Kidney (tissue), 14 donors: ENCODE measurements around the gene ABTB1. TPM values are rescaled to one million over a fixed set of nuclear protein-coding genes. Genes with fewer than 3 reads are reported as not detected.
"Not testable (repeated sequence)": the region's sequence is repeated elsewhere in the genome, so short reads cannot be mapped to it uniquely, and the experiment has no call there.

Experiments used
- DNase-seq, 5 donors: peaks; one replicate each; pipeline ENCODE4 v3.0.0-alpha.2; 2013 to 2020
- FAIRE-seq: peaks from 2 replicates; lab custom pipeline; 2012; peaks lifted over from hg19 to GRCh38; lab: Jason Lieb, UNC
- H3K27ac ChIP-seq, 2 donors: one replicate each; pipeline ENCODE4 v1.7.0; 2013; ENCODE audit warnings: low read depth in 2 of 2, low read length in 2 of 2, inconsistent platforms in 1 of 2
- H3K27me3 ChIP-seq: one replicate; pipeline ENCODE4 v1.7.1; 2013; ENCODE audit warnings: low read length, inconsistent platforms; ENCODE audit not compliant: control insufficient read depth, insufficient read depth
- H3K36me3 ChIP-seq, 3 donors: one replicate each; pipeline versions ENCODE4 v1.7.0 to v1.7.1; 2013; ENCODE audit warnings: low read length in 3 of 3, control low read depth in 1 of 3, inconsistent platforms in 1 of 3; ENCODE audit not compliant: insufficient read depth in 3 of 3, control insufficient read depth in 2 of 3
- H3K4me1 ChIP-seq, 3 donors: one replicate each; pipeline versions ENCODE4 v1.7.0 to v1.7.1; 2013; ENCODE audit warnings: low read length in 3 of 3, inconsistent platforms in 1 of 3, low read depth in 1 of 3; ENCODE audit not compliant: control insufficient read depth in 2 of 3, insufficient read depth in 2 of 3
- H3K4me3 ChIP-seq, 3 donors: one replicate each; pipeline versions ENCODE4 v1.7.0 to v1.8.1; 2013; ENCODE audit warnings: low read length in 3 of 3, control low read depth in 1 of 3, inconsistent platforms in 1 of 3
- H3K9ac ChIP-seq, 3 donors: one replicate each; pipeline versions ENCODE4 v1.7.0 to v1.7.1; 2013; ENCODE audit warnings: low read length in 3 of 3, control low read depth in 1 of 3, inconsistent platforms in 1 of 3
- H3K9me3 ChIP-seq, 3 donors: one replicate each; pipeline versions ENCODE4 v1.7.0 to v1.7.1; 2013; ENCODE audit warnings: low read length in 3 of 3, control low read depth in 1 of 3, inconsistent platforms in 1 of 3; ENCODE audit not compliant: control insufficient read depth in 2 of 3, insufficient read depth in 1 of 3
- intact Hi-C: fragments of 100-400 bp; cut with DNase I; formaldehyde crosslinking; loops from one replicate; pipeline ENCODE4 v1.11.1; 2022
- polyA plus RNA-seq: library from polyadenylated mRNA; stranded (reverse); fragments of 350-450 nt; fragmentation: Illumina TruSeq; extraction: RNeasy Lipid Tissue Mini Kit (QIAGEN cat#74804); gene quantifications from one replicate; pipeline ENCODE4 v1.2.3, GENCODE V29; 2014; ENCODE audit warnings: low read depth, low replicate concordance; ENCODE audit not compliant: insufficient read depth
- total RNA-seq: library from RNA; stranded (reverse); fragmentation: NEBNext Ultra II Directional; extraction: Animal tissue kit (Norgen Biotek cat#: 25700); gene quantifications from one replicate; pipeline ENCODE4 v1.2.1, GENCODE V29; 2021
- TF ChIP-seq, protein P1 (sequence below): IDR thresholded peaks from 3 replicates; pipeline ENCODE4 v1.5.1; 2012; ENCODE audit warnings: mild to moderate bottlenecking, moderate library complexity, borderline replicate concordance; ENCODE audit not compliant: insufficient read depth; ENCODE audit errors: extremely low read depth
- donor health status: control.
- donor health status: control.
- donor health status: control.
- donor health status: control.
- donor health status: control.
- donor health status: DM: yes; HTN: yes; CAD: no.
- donor health status: Normal renal cell carcinoma (clear cell type).

The ABTB1 gene
- total and polyA plus RNA-seq, 2 donors from 2014 or later = 29.2 to 43.2 TPM

DNA sequence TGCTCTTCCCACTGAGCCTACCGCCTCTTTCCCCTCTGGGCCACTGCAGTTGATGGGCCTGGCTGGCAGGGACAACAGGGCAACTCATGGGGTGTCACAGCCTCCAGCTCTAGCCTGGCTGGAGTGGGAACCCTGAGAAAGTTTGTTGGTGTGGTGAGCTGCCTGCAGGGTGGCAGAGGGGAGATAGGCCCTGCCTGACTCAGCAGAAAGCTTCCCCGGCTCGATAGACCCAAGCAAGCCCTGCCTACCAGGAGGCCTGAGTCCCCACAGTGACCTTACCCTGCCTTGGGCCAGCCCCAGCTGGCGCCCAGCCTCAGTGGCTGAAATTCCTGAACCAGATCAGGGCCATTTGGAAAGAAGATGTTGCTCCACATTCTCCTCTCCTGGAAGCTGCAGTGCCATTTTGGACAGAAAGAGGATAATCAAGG lies 29.4 kb downstream of the ABTB1 start:
- no peak overlapping the region for H3K9ac ChIP-seq
- intact Hi-C loops = no loop called here
- DNase-seq = no peak

DNA sequence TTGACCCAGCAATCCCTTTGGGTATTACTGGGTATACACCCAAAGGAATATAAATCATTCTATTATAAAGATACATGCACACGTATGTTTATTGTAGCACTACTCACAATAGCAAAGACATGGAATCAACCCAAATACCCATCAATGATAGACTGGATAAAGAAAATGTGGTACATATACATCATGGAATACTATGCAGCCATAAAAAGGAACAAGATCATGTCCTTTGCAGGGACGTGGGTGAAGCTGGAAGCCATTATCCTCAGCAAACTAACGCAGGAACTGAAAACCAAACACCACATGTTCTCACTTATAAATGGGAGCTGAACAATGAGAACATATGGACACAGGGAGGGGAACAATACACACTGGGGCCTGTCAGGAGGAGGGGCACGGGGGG lies 32.1 kb downstream of the ABTB1 start:
- FAIRE-seq, intact Hi-C loops, H3K4me3 ChIP-seq, H3K27me3 ChIP-seq, H3K9ac ChIP-seq, H3K9me3 ChIP-seq, H3K27ac ChIP-seq, H3K36me3 ChIP-seq: not testable (repeated sequence)
- peaks cover 0 to 17% (median 6%) of the 10 kb centered on the region in 3 donors for H3K4me1 ChIP-seq
- DNase-seq = peak in 1 of 5 donors; percentile 26

More for the DNA sequence above, 29.4 kb downstream of the ABTB1 start:
- peaks cover 0 to 31% (median 7%) of the 10 kb centered on the region in 3 donors for H3K4me1 ChIP-seq
- no peaks in the 10 kb centered on the region for H3K27me3 ChIP-seq
- H3K36me3 ChIP-seq = no peaks in the 10 kb centered on the region
- no peak overlapping the region for H3K4me3 ChIP-seq
- peaks cover 0 to 4% (median 0%) of the 10 kb centered on the region in 3 donors for H3K9me3 ChIP-seq
- TF ChIP-seq, protein P1, sequence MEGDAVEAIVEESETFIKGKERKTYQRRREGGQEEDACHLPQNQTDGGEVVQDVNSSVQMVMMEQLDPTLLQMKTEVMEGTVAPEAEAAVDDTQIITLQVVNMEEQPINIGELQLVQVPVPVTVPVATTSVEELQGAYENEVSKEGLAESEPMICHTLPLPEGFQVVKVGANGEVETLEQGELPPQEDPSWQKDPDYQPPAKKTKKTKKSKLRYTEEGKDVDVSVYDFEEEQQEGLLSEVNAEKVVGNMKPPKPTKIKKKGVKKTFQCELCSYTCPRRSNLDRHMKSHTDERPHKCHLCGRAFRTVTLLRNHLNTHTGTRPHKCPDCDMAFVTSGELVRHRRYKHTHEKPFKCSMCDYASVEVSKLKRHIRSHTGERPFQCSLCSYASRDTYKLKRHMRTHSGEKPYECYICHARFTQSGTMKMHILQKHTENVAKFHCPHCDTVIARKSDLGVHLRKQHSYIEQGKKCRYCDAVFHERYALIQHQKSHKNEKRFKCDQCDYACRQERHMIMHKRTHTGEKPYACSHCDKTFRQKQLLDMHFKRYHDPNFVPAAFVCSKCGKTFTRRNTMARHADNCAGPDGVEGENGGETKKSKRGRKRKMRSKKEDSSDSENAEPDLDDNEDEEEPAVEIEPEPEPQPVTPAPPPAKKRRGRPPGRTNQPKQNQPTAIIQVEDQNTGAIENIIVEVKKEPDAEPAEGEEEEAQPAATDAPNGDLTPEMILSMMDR = no peak
- FAIRE-seq = no peak
- peak overlapping the region in 1 of 2 donors; percentile 33 for H3K27ac ChIP-seq

DNA sequence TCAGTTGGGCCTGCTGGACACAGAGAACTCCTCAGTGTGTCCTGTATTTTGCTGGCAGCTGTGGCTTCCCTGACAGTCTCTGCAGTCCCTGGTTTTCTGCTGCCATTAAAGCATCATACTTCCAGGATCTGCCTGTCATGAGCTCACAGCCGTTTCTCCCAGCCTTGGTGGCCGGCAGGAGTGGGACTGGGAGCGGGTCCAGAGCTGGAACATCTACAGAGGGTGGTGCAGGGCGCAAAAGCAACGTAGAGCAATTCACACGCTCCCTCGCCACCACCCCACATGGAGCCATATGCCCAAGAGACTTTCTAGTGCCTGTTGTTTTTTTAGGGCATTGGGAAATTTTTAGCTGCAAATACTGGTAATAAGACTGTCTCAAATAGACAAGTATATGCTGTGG lies 33.6 kb downstream of the ABTB1 start:
- Histone ChIP-seq H3K4me1 (peaks cover 0 to 14% (median 6%) of the 10 kb centered on the region in 3 donors), H3K27me3 (no peaks in the 10 kb centered on the region), H3K9me3 (peaks cover 0 to 4% (median 0%) of the 10 kb centered on the region in 3 donors), H3K9ac (no peak overlapping the region), H3K4me3 (no peak overlapping the region), H3K36me3 (no peaks in the 10 kb centered on the region), H3K27ac (no peak overlapping the region)
- intact Hi-C loops = no loop called here
- DNase-seq (peak in 2 of 5 donors; percentile 24 to 54), FAIRE-seq (no peak)
- TF ChIP-seq, protein P1 = no peak

DNA sequence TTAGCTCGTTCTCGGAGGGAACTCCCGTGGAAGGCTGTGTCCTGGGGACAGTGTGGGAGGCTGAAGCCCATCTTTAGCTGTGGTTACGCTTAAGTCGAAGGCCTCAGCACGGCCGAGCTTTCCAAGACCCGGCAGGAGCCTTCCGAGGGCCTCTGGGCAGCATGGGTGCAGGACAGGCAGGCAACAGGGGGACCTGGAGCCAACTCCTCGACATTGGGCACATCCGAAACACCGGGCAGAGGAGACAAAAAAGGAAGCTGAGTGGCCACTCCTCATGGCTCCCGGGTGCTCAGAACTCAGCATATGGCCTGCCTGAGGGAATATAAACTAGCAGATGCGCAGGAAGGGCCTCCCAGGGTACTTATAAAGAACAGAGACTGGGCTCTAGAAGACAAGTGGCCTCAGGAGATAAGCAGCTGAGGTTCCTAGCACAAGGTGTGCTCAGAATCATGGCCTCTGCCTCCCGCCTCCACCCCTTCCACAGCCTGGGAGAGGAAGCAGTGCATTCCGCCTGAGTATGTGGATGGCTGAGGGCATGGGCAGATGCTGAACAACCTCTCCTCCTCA lies 34.1 kb downstream of the ABTB1 start:
- H3K4me3 ChIP-seq = no peak overlapping the region
- TF ChIP-seq, protein P1 = no peak
- peaks cover 0 to 9% (median 6%) of the 10 kb centered on the region in 3 donors for H3K4me1 ChIP-seq
- DNase-seq (peak in 2 of 5 donors; percentile 27 to 51), FAIRE-seq (no peak)
- H3K36me3 ChIP-seq = no peaks in the 10 kb centered on the region
- intact Hi-C loops = no loop called here
- H3K9me3 ChIP-seq = peaks cover 0 to 4% (median 0%) of the 10 kb centered on the region in 3 donors
- no peak overlapping the region for H3K27ac ChIP-seq
- no peak overlapping the region for H3K9ac ChIP-seq
- H3K27me3 ChIP-seq = no peaks in the 10 kb centered on the region
